ENCODE measurements around the gene RAB26.

DNA sequence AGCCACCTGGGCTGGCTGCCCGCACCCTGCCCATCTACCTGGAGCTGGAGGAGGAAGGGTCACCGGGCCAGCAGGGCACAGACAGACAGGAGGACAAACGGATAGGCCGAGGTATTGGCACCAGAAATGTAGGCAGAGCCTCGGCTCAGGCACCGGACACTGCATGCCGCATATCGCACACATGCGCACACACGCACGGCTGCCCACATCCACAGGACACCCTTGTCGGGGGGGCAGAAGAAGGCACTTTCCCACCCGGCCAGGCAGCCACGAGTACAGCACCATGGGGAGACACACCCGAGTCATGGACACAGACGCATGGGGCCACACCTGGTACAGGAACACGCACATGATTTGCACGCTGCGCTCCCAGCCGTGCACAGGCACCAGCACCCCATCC is 33.5 kb downstream of the RAB26 start:
- no peak for TF ChIP-seq RARB (CRISPR knock-in tag; IDR thresholded peaks at IDR 0.05)
- no peak for TF ChIP-seq ZC3H10 (CRISPR knock-in tag; IDR thresholded peaks at IDR 0.05)
- no peak for TF ChIP-seq OSR1 (CRISPR knock-in tag; IDR thresholded peaks at IDR 0.05)
- no peak for TF ChIP-seq ZNF565 (CRISPR knock-in tag; conservative IDR thresholded peaks at IDR 0.05; ENCODE audit: low read depth)
- TF ChIP-seq ARNTL (CRISPR knock-in tag; IDR thresholded peaks at IDR 0.05; ENCODE audit: borderline replicate concordance, low read depth) = no peak
- no peak for TF ChIP-seq ZNF8 (CRISPR knock-in tag; IDR thresholded peaks at IDR 0.05)
- no peak for TF ChIP-seq ESRRG (CRISPR knock-in tag; IDR thresholded peaks at IDR 0.05)
- TF ChIP-seq PPARA (CRISPR knock-in tag; IDR thresholded peaks at IDR 0.05; ENCODE audit: borderline replicate concordance) = no peak

Data from SK-N-SH treated with all-trans-retinoic acid at 6 μM for 48 hours (cell line).